T47D (cell line): Measurements from ENCODE around the gene CORO2B.
"Not testable (repeated sequence)": the region's sequence is repeated elsewhere in the genome, so short reads cannot be mapped to it uniquely, and the experiment has no call there.

Source experiments
- DNase-seq, 2 experiments: peaks; one replicate each; pipeline versions ENCODE4 v3.0.0 to v3.0.0-alpha.2; 2011 to 2012; ENCODE audit warnings: low read depth in 1 of 2, low spot score in 1 of 2
- JUND ChIP-seq: IDR thresholded peaks from 2 replicates; pipeline ENCODE4 v1.6.1; 2012; ENCODE audit warnings: low read depth
- in situ Hi-C: cut with HindIII; loops from 2 replicates; pipeline ENCODE4 v1.10.0; 2016; ENCODE audit warnings: low sequenced_read_pairs, low pct_unique_long_range_greater_than_20kb

CORO2B gene

GRCh38 chr15:68666812-68667450, 88.1 kb downstream of the CORO2B start:
- in situ Hi-C loops, result no loop called here
- no peak for TF ChIP-seq JUND
- no peak for DNase-seq

GRCh38 chr15:68667800-68668625, 89.2 kb downstream of the CORO2B start:
- no peak for DNase-seq
- in situ Hi-C loops, result no loop called here
- TF ChIP-seq JUND, result no peak

GRCh38 chr15:68668926-68669600, 90.3 kb downstream of the CORO2B start:
- no peak for TF ChIP-seq JUND
- DNase-seq, result no peak
- in situ Hi-C loops, result no loop called here

- in situ Hi-C loops, result no loop called here
- no peak for TF ChIP-seq JUND
- no peak for DNase-seq
Measured at GRCh38 chr15:68672251-68672650, 93.5 kb downstream of the CORO2B start.

GRCh38 chr15:68672781-68673205, 94.0 kb downstream of the CORO2B start:
- DNase-seq, result no peak
- in situ Hi-C loops, result no loop called here
- TF ChIP-seq JUND, result no peak

- in situ Hi-C loops, result no loop called here
- no peak for DNase-seq
- no peak for TF ChIP-seq JUND
Measured at GRCh38 chr15:68674975-68675374, 96.2 kb downstream of the CORO2B start.

- in situ Hi-C loops, result no loop called here
- DNase-seq, result no peak
- TF ChIP-seq JUND, result no peak
Measured at GRCh38 chr15:68676011-68676605, 97.3 kb downstream of the CORO2B start.

- TF ChIP-seq JUND, result no peak
- in situ Hi-C loops, result no loop called here
- DNase-seq, result no peak
Measured at GRCh38 chr15:68676926-68677325, 98.1 kb downstream of the CORO2B start.

GRCh38 chr15:68677996-68678395, 99.2 kb downstream of the CORO2B start:
- TF ChIP-seq JUND, result no peak
- no peak for DNase-seq
- in situ Hi-C loops, result no loop called here

- DNase-seq, result no peak
- no peak for TF ChIP-seq JUND
- in situ Hi-C loops, result no loop called here
Measured at GRCh38 chr15:68678746-68679145, 100.0 kb downstream of the CORO2B start.

GRCh38 chr15:68679161-68679560, 100.4 kb downstream of the CORO2B start:
- no peak for TF ChIP-seq JUND
- in situ Hi-C loops, result no loop called here
- no peak for DNase-seq

GRCh38 chr15:68679961-68680371, 101.2 kb downstream of the CORO2B start:
- no peak for DNase-seq
- no peak for TF ChIP-seq JUND
- in situ Hi-C loops, result no loop called here

- DNase-seq, in situ Hi-C loops: not testable (repeated sequence)
Measured at GRCh38 chr15:68680756-68681155, 102.0 kb downstream of the CORO2B start.
